Caco-2 (cell line): Measurements from ENCODE around the gene SLC35G1. TPM values are rescaled to one million over a fixed set of nuclear protein-coding genes. Genes with fewer than 3 reads are reported as not detected.

ENCODE experiments used
- BruUV-seq: library from RNA; stranded (reverse); fragments of 400-500 nt; replicated peaks from 2 replicates; lab custom pipeline; 2021; lab: Mats Ljungman, UMichigan
- CTCF ChIA-PET: fragments of 300-600 bp; sonication (Branson Sonifier 250); formaldehyde crosslinking; loops from one replicate; lab custom pipeline; 2022; ENCODE audit warnings: antibody characterized with exemption; lab: Charles Lee
- POLR2A ChIA-PET: fragments of 300-600 bp; sonication (Branson Sonifier 250); formaldehyde crosslinking; loops from one replicate; lab custom pipeline; 2022; ENCODE audit warnings: antibody characterized with exemption; lab: Charles Lee
- DNase-seq, 2 experiments: peaks; one replicate each; pipeline versions ENCODE4 v3.0.0 to v3.0.0-alpha.2; 2020 to 2022
- H3K27me3 ChIP-seq: replicated peaks from 2 replicates; pipeline ENCODE4 v1.6.0; 2011; ENCODE audit warnings: low read length; ENCODE audit not compliant: control insufficient read depth, insufficient read depth
- H3K36me3 ChIP-seq: 2 replicates; pipeline ENCODE4 v1.5.1; 2011; ENCODE audit warnings: low read length; ENCODE audit not compliant: control insufficient read depth, insufficient read depth
- H3K4me1 ChIP-seq: fragments of 250-450 bp; sonication (Bioruptor Pico); 2 replicates; pipeline ENCODE4 v1.5.1; 2020; ENCODE audit warnings: mild to moderate bottlenecking
- H3K4me3 ChIP-seq: 2 replicates; pipeline ENCODE4 v1.5.1; 2011; ENCODE audit warnings: low read depth, mild to moderate bottlenecking, control low read depth, low read length
- H3K9me3 ChIP-seq: fragments of 250-450 bp; sonication (Bioruptor Pico); 2 replicates; pipeline ENCODE4 v1.5.1; 2020; ENCODE audit warnings: mild to moderate bottlenecking, moderate library complexity
- H3K27ac Mint-ChIP-seq: one replicate; pipeline ENCODE4 v1.8.0; 2022; ENCODE audit warnings: mixed read lengths; ENCODE audit not compliant: unreplicated experiment
- H3K27me3 Mint-ChIP-seq: one replicate; pipeline ENCODE4 v1.8.0; 2022; ENCODE audit warnings: mixed read lengths; ENCODE audit not compliant: insufficient read depth, unreplicated experiment
- H3K36me3 Mint-ChIP-seq: one replicate; pipeline ENCODE4 v1.8.0; 2022; ENCODE audit warnings: mild to moderate bottlenecking, mixed read lengths; ENCODE audit not compliant: insufficient read depth, unreplicated experiment
- H3K4me1 Mint-ChIP-seq: one replicate; pipeline ENCODE4 v1.8.0; 2022; ENCODE audit warnings: low read depth, mixed read lengths; ENCODE audit not compliant: unreplicated experiment
- H3K4me3 Mint-ChIP-seq: one replicate; pipeline ENCODE4 v1.8.0; 2022; ENCODE audit warnings: mild to moderate bottlenecking, moderate library complexity, mixed read lengths; ENCODE audit not compliant: unreplicated experiment
- H3K9me3 Mint-ChIP-seq: one replicate; pipeline ENCODE4 v1.8.0; 2022; ENCODE audit warnings: mixed read lengths; ENCODE audit not compliant: unreplicated experiment
- CTCF ChIP-seq, 2 experiments: fragments of 200-600 bp in 1 of 2; IDR thresholded peaks; 1 replicate in 1 of 2; 2 replicates in 1 of 2; pipeline versions ENCODE4 v1.5.1 to v1.8.0; 2011 to 2022; ENCODE audit warnings: antibody characterized with exemption in 1 of 2, control low read depth in 1 of 2, inconsistent platforms in 1 of 2, low read depth in 1 of 2, low read length in 1 of 2, mild to moderate bottlenecking in 1 of 2, moderate library complexity in 1 of 2; ENCODE audit not compliant: insufficient read depth in 1 of 2, severe bottlenecking in 1 of 2, unreplicated experiment in 1 of 2
- intact Hi-C: fragments of 100-400 bp; cut with micrococcal nuclease; formaldehyde crosslinking; loops from one replicate; pipeline ENCODE4 v1.10.0; 2022; ENCODE audit not compliant: unreplicated experiment
- total RNA-seq: library from RNA; stranded (reverse); gene quantifications from 2 replicates; pipeline ENCODE4 v1.2.3, GENCODE V29; 2022

Gene SLC35G1
- total RNA-seq, 1 experiment from 2014 or later, result 11.0 TPM

GRCh38 chr10:93926613-93927012, 32.8 kb downstream of the SLC35G1 start:
- BruUV-seq, result no TSS peak
- POLR2A ChIA-PET, result no interaction called here
- H3K27me3 ChIP-seq, result no peaks in the 10 kb centered on the region
- Mint-ChIP-seq H3K4me1 (no peaks in the 10 kb centered on the region), H3K4me3 (no peak overlapping the region), H3K27me3 (peaks cover 3% of the 10 kb centered on the region), H3K27ac (no peak overlapping the region), H3K9me3 (peaks cover 18% of the 10 kb centered on the region), H3K36me3 (no peaks in the 10 kb centered on the region)
- no peak for TF ChIP-seq CTCF (IDR thresholded peaks at IDR 0.05; ENCODE audit: insufficient read depth in 1 of 2, low read depth in 1 of 2, low read length in 1 of 2, severe bottlenecking in 1 of 2, unreplicated experiment in 1 of 2)
- CTCF ChIA-PET, result no interaction called here
- intact Hi-C loops, result no loop called here
- H3K4me3 ChIP-seq, result no peak overlapping the region
- H3K9me3 ChIP-seq, result no peaks in the 10 kb centered on the region
- no peaks in the 10 kb centered on the region for H3K4me1 ChIP-seq
- no peak for DNase-seq
- H3K36me3 ChIP-seq, result no peaks in the 10 kb centered on the region

DNA sequence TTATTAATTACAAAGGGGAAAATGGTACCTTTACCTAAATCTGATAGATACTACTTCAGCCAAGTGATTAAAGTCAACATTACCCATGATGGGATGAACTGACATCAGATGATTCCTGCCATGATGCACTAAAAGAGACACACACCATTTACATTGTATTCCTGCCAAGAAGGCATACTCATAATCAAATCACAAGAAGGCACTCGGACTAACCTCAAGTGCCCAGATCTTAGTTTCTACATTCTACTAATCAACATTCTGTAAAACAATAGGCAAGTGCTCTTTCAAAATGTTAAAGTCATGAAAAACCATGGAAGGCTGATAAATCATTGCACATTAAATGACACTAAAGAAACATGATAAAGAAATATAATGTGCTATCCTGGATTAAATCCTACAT, 44.4 kb downstream of the SLC35G1 start:
- no peaks in the 10 kb centered on the region for H3K9me3 ChIP-seq
- no peaks in the 10 kb centered on the region for H3K27me3 ChIP-seq
- POLR2A ChIA-PET, result no interaction called here
- Mint-ChIP-seq H3K36me3 (no peaks in the 10 kb centered on the region), H3K27me3 (peaks cover 6% of the 10 kb centered on the region), H3K27ac (no peak overlapping the region), H3K9me3 (no peaks in the 10 kb centered on the region), H3K4me1 (no peaks in the 10 kb centered on the region), H3K4me3 (no peak overlapping the region)
- CTCF ChIA-PET, result no interaction called here
- H3K4me1 ChIP-seq, result no peaks in the 10 kb centered on the region; the same call in 1 of the 2 replicates
- no peak for TF ChIP-seq CTCF (IDR thresholded peaks at IDR 0.05; ENCODE audit: insufficient read depth in 1 of 2, low read depth in 1 of 2, low read length in 1 of 2, severe bottlenecking in 1 of 2, unreplicated experiment in 1 of 2)
- H3K36me3 ChIP-seq, result no peaks in the 10 kb centered on the region
- H3K4me3 ChIP-seq, result no peak overlapping the region
- DNase-seq, result no peak
- intact Hi-C loops, result no loop called here
- no TSS peak for BruUV-seq

DNA sequence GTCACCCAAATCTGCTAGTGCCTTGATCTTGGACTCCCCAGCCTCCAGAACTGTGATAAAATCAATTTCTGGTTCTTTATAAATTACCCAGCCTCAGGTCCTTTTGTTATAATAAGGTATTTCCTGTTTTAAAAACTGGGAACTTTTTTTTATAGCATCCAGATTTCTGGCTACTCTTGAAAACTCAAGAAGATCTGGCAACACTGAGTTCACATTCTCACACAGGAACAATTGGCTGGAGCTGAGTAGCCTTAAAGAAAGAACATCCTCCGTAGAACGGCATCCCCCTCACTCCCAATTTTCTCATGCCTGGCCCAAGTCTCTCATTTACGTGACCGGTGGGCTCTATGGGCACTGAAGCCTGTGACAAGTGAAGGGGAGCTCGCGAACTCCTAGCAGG, 47.1 kb downstream of the SLC35G1 start:
- no peak overlapping the region for H3K4me3 Mint-ChIP-seq
- no peak for DNase-seq
- ChIA-PET CTCF (no interaction called here), POLR2A (no interaction called here)
- H3K4me1 Mint-ChIP-seq, result peaks cover 4% of the 10 kb centered on the region
- no peaks in the 10 kb centered on the region for H3K9me3 ChIP-seq
- no peaks in the 10 kb centered on the region for H3K36me3 Mint-ChIP-seq
- H3K4me3 ChIP-seq, result no peak overlapping the region
- intact Hi-C loops, result no loop called here
- H3K4me1 ChIP-seq, result no peaks in the 10 kb centered on the region; the same call in 1 of the 2 replicates
- H3K36me3 ChIP-seq, result no peaks in the 10 kb centered on the region
- H3K9me3 Mint-ChIP-seq, result no peaks in the 10 kb centered on the region
- no TSS peak for BruUV-seq
- H3K27ac Mint-ChIP-seq, result no peak overlapping the region
- TF ChIP-seq CTCF (IDR thresholded peaks at IDR 0.05; ENCODE audit: insufficient read depth in 1 of 2, low read depth in 1 of 2, low read length in 1 of 2, severe bottlenecking in 1 of 2, unreplicated experiment in 1 of 2), result no peak
- H3K27me3 Mint-ChIP-seq, result no peaks in the 10 kb centered on the region
- H3K27me3 ChIP-seq, result no peaks in the 10 kb centered on the region
